ENCODE results near the gene GPC1. TPM values are rescaled to one million over a fixed set of nuclear protein-coding genes. Genes with fewer than 3 reads are reported as not detected.

GPC1 gene
- polyA plus RNA-seq, 1 donor from 2014 or later: 0.26 TPM

DNA sequence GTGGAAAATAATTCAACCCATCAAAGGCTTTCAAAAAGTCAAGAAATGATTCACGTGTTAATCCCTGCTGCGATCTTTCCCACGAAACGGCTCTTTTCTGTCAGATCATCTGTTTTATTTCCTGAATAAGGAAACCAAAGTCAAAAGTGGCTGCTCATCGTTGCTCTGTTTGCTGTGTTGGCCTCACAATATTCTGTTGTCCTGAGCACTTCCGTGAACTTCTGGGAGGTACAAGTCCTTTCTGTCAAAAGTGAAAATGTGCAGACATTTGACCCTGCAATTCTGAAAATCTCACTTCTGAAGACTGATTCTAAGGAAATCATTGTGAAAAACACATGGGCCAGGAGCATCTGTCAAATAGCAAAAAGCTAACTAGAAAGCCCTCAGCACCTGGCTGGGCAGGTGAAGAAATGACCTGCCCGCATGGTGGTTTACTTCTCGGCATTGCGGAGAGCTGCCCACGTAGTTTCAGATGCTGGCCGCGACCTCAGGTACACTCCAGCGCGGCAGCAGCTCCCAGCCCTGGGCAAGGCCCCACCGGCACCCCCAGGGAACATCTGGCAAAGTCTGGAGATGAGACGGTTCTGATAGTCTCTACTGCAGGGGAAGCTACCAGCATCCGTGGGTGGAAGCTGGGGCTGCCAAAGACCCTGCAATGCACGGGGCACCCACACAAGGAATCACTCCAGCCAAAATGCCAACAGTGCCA, 31.9 kb upstream of the GPC1 start:
- Mint-ChIP-seq H3K36me3 (no peaks in the 10 kb centered on the region), H3K27me3 (peaks cover 10% of the 10 kb centered on the region), H3K27ac (no peak overlapping the region), H3K4me1 (peaks cover 0 to 1% (median 0%) of the 10 kb centered on the region in 3 donors), H3K9me3 (no peaks in the 10 kb centered on the region), H3K4me3 (no peak overlapping the region)

DNA sequence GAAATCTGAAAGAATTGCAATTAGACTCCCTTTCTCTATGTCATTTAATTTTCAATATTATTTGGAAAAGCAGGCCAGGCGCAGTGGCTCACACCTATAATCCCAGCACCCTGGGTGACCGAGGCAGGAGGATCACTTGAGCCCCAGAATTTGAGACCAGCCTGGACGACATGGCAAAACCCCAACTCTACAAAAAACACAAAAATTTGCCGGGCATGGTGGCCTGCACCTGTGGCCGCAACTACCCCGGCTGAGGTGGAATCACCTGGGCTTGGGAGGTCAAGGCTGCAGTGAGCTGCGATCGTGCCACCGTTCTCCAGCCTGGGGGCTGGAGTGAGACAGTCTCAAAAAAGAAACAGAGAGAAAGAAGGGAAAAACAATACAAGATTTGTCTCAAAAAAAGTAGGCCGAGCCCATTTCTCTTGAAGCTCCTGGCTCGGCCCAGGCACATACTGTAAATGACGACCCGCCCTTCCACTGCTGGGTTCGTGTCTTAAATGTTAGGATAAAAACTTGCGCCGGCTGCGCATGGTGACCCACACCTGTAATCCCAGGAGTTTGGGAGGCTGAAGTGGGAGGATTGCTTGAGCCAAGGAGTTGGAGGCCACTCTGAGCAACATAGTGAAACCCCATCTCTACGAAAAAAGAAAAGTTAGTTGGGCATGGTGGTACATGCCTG, 31.1 kb upstream of the GPC1 start:
- Mint-ChIP-seq H3K27me3 (peaks cover 10% of the 10 kb centered on the region), H3K27ac (no peak overlapping the region), H3K9me3 (no peaks in the 10 kb centered on the region), H3K4me3 (no peak overlapping the region), H3K36me3 (no peaks in the 10 kb centered on the region), H3K4me1 (peaks cover 0 to 1% (median 0%) of the 10 kb centered on the region in 3 donors)

GRCh38 chr2:240405133-240405532, 30.3 kb upstream of the GPC1 start:
- Mint-ChIP-seq H3K36me3 (no peaks in the 10 kb centered on the region), H3K9me3 (no peaks in the 10 kb centered on the region), H3K27ac (no peak overlapping the region), H3K4me3 (no peak overlapping the region), H3K4me1 (peaks cover 0 to 1% (median 0%) of the 10 kb centered on the region in 3 donors), H3K27me3 (peaks cover 11% of the 10 kb centered on the region)

DNA sequence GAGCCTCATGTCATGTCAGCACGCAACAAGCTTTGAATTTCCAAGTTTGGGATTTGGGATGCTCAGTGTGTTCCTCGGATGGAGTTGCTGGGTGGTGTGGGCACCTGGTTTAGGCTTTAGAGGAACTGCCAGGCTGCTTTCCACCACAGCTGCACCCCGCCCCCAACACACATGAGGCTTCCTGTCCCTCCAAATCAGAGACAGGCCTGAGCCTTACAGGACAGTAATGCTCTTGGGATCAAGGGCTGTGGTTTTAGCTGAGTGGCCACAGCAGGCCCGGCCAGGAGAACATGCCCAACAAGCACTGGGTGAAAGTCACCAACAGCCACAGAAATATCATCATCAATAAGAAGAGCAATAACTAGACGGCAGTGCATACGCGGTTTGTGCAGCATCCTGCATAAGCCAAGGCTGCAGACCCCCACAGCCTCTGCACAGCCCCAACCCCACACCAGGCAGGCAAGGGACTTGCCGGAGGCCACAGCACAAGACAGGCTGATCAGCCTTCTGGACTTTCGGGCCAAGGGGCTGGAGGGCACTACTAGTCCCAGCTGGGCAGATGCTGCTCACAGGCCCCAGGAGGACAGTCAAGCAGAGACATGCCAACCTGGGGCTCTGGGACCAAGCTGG, 29.7 kb upstream of the GPC1 start:
- Mint-ChIP-seq H3K4me3 (no peak overlapping the region), H3K36me3 (no peaks in the 10 kb centered on the region), H3K27me3 (peaks cover 9% of the 10 kb centered on the region), H3K9me3 (peaks cover 0 to 2% (median 0%) of the 10 kb centered on the region in 3 donors), H3K27ac (no peak overlapping the region), H3K4me1 (peaks cover 0 to 1% (median 0%) of the 10 kb centered on the region in 3 donors)

GRCh38 chr2:240407090-240407489, 28.4 kb upstream of the GPC1 start:
- H3K27ac Mint-ChIP-seq: no peak overlapping the region
- no peaks in the 10 kb centered on the region for H3K36me3 Mint-ChIP-seq

DNA sequence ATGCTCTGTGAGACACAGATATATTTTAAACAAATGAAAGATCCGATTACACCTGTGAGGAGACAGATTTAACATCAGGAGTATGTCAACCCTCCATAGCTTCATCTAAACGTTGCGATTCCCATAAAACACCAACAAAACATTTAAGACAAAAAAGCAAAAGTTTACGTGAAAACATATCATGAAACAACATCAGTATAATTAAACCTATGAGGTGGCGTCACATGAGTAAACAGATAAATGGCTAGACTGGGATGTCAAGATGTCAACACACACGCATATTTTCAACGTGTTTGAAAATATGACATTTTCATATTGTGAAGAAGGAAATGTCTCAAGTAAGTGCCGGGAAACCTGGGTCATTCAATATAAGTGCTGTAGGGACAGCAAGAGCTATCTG, 25.5 kb upstream of the GPC1 start:
- H3K36me3 Mint-ChIP-seq: no peaks in the 10 kb centered on the region
- peaks cover 3% of the 10 kb centered on the region for H3K27me3 Mint-ChIP-seq
- no peaks in the 10 kb centered on the region for H3K4me1 Mint-ChIP-seq
- H3K27ac Mint-ChIP-seq: no peak overlapping the region
- no peak overlapping the region for H3K4me3 Mint-ChIP-seq
- peaks cover 0 to 2% (median 0%) of the 10 kb centered on the region in 3 donors for H3K9me3 Mint-ChIP-seq

More at GRCh38 chr2:240407090-240407489, 28.4 kb upstream of the GPC1 start:
- Mint-ChIP-seq H3K4me1 (peaks cover 0 to 1% (median 0%) of the 10 kb centered on the region in 3 donors), H3K9me3 (peaks cover 0 to 2% (median 0%) of the 10 kb centered on the region in 3 donors), H3K4me3 (no peak overlapping the region), H3K27me3 (peaks cover 9% of the 10 kb centered on the region)

DNA sequence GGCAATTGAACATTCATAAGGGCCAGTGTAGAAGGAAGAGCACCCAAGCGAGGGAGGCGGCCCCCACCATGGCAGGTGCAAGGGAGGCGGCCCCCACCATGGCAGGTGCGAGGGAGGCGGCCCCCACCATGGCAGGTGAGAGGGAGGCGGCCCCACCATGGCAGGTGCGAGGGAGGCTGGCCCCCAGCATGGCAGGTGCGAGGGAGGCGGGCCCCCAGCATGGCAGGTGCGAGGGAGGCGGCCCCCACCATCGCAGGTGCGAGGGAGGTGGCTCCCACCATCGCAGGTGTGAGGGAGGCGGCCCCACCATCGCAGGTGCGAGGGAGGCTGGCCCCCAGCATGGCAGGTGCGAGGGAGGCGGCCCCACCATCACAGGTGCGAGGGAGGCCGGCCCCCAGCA, 24.7 kb upstream of the GPC1 start:
- no peaks in the 10 kb centered on the region for H3K36me3 Mint-ChIP-seq
- H3K27ac Mint-ChIP-seq: no peak overlapping the region
- H3K9me3 Mint-ChIP-seq: peaks cover 0 to 2% (median 0%) of the 10 kb centered on the region in 3 donors
- no peaks in the 10 kb centered on the region for H3K4me1 Mint-ChIP-seq
- H3K4me3 Mint-ChIP-seq: no peak overlapping the region
- peaks cover 1% of the 10 kb centered on the region for H3K27me3 Mint-ChIP-seq

DNA sequence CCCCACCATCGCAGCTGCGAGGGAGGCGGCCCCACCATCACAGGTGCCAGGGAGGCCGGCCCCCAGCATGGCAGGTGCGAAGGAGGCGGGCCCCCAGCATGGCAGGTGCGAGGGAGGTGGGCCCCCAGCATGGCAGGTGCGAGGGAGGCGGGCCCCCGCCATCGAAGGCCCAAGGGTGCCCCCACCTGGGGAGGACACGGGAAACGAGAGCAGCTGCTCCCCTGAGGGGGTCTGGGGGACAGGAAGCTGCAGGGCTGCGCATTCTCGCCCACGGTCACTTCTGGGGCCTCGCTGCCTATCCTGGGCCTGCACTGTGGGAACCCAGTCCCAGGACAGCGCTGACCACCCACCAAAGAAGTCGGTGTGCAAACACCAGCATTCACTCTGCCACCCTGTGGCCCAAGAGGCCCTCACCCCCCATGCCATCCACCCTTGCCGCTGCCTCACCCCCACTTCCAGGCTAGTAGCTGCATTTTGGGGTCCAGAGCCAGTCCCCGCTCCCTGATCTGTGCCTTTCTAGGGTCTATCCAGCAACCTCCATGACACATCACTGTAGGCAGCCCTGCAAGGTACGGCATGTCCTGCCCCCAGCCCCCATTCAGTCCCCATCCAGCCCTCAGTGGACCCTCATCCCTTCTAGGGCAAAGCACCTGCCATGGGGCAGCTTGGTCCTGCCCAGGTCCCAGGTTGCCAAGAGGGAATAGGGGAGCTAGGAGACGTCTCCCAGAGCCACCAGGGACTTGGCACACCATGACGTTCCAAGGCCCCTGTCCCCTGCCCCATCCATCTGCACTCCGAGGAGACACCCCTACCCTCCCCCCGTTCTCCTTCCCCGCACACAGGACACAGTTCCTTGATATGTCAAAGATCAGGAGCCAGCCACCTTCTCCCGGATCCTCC, 24.0 kb upstream of the GPC1 start:
- Mint-ChIP-seq H3K4me3 (no peak overlapping the region), H3K4me1 (no peaks in the 10 kb centered on the region), H3K27ac (no peak overlapping the region), H3K27me3 (peaks cover 1% of the 10 kb centered on the region), H3K9me3 (peaks cover 0 to 2% (median 0%) of the 10 kb centered on the region in 3 donors), H3K36me3 (no peaks in the 10 kb centered on the region)

DNA sequence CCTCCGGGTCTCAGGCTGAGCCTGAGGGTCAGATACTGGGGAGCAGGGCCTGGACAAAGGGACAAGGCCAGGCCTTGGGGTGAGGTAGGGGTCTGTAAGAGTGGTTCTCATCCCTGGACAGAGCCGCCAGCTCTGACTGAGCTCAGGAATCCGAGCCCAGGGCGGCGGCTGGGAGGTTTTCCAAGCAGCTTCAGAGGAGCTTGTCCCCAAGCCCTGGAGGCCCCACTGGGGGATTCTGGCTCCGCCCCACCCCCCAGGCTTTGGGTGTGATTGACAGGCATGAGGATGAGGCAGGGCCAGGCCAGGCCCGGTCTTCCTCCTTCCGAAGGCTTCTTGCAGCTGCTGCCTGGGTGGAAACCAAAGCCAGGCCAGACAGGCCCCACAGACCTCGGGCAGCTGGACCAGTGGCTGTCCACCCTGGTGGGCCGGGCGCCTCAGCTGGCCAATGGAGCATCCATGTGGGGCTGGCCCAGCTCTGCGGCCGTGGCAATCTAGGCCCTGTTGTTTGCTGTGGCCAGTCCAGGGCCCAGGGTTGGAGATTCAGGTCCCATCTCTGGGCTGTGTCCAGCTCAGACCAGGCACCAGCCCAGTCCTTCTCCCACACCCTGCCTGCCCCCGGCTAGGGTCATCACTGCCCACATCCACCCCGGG, 23.1 kb upstream of the GPC1 start:
- H3K9me3 Mint-ChIP-seq: peaks cover 0 to 2% (median 0%) of the 10 kb centered on the region in 3 donors
- H3K27ac Mint-ChIP-seq: no peak overlapping the region
- H3K36me3 Mint-ChIP-seq: no peaks in the 10 kb centered on the region
- H3K4me1 Mint-ChIP-seq: no peaks in the 10 kb centered on the region
- peaks cover 1% of the 10 kb centered on the region for H3K27me3 Mint-ChIP-seq
- no peak overlapping the region for H3K4me3 Mint-ChIP-seq

GRCh38 chr2:240412975-240413812, 22.3 kb upstream of the GPC1 start:
- H3K4me3 Mint-ChIP-seq: no peak overlapping the region
- H3K27ac Mint-ChIP-seq: no peak overlapping the region
- H3K27me3 Mint-ChIP-seq: peaks cover 1% of the 10 kb centered on the region
- peaks cover 0 to 2% (median 1%) of the 10 kb centered on the region in 3 donors for H3K9me3 Mint-ChIP-seq
- H3K4me1 Mint-ChIP-seq: no peaks in the 10 kb centered on the region
- no peaks in the 10 kb centered on the region for H3K36me3 Mint-ChIP-seq

DNA sequence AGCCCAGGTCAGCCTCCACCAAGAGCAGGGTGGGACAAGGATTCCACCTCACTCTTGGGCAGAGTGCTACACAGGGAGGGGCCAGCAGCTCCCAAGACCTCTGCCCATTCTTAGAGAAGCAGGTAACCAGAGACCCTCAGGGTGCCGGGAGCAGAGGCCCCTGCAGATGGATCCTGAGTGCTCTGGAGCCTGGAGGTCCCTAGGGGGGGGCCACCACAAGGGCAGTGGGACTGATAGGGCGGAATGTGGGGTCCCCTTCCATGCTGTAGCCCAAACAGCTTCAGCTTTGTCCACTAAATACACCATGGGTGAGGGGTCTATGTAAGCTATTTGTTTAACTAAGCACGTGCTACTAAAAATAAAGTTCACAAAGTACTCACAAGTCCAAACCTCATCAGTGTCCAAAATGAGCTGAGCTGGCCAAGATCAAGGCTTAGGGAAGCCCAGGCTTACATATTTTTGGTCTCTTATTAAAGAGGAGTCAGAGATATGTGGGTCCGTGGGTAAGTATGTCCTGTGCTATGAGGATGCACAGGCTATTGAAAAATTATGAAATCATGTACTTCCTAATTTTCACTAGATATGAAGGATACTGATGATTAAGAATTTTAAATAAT, 21.5 kb upstream of the GPC1 start:
- no peak overlapping the region for H3K27ac Mint-ChIP-seq
- H3K36me3 Mint-ChIP-seq: no peaks in the 10 kb centered on the region
- peaks cover 1% of the 10 kb centered on the region for H3K27me3 Mint-ChIP-seq
- H3K4me3 Mint-ChIP-seq: no peak overlapping the region
- H3K9me3 Mint-ChIP-seq: peaks cover 0 to 8% (median 2%) of the 10 kb centered on the region in 3 donors
- H3K4me1 Mint-ChIP-seq: no peaks in the 10 kb centered on the region

DNA sequence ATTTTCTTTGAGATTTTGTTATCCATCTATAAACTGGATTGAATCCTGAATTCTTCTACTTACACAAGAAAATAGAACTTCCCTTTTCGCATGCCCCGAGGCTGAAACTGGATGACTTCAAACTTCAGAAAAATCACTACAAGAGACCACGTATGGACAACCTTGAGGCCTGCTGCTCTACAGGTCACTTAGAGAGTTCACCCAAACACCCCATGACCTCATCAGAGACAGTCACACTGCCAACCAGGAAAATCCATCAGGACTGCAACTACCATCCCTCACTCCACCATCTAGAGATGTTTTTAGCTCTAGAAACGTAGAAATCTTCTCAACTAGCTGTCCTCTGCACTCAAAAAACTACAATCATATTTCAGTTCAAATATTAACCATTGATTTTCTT, 18.6 kb upstream of the GPC1 start:
- Mint-ChIP-seq H3K27me3 (no peaks in the 10 kb centered on the region), H3K27ac (no peak overlapping the region), H3K4me1 (no peaks in the 10 kb centered on the region), H3K9me3 (peaks cover 0 to 8% (median 3%) of the 10 kb centered on the region in 3 donors), H3K36me3 (no peaks in the 10 kb centered on the region), H3K4me3 (no peak overlapping the region)

DNA sequence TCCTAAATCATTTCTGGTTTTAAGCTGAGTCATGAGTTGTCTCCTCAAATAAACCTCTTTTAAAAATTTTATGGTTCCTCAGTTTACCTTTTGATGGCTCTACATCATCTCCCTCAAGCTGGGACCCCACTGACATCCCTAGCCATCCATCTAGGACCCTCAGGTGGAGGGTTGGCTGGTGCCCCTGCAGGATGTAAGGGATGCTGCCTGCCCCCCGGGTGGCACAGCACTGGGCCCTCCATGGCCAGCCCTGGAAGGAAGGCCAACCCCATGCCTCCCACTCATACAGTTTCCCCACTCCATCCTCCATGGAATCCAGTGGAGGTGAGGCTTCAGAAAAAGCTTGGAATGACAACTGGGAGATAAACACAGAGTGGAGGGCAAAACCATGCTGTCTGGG, 17.2 kb upstream of the GPC1 start:
- peaks cover 0 to 15% (median 7%) of the 10 kb centered on the region in 3 donors for H3K9me3 Mint-ChIP-seq
- H3K27me3 Mint-ChIP-seq: no peaks in the 10 kb centered on the region
- H3K27ac Mint-ChIP-seq: no peak overlapping the region
- no peaks in the 10 kb centered on the region for H3K4me1 Mint-ChIP-seq
- no peaks in the 10 kb centered on the region for H3K36me3 Mint-ChIP-seq
- no peak overlapping the region for H3K4me3 Mint-ChIP-seq
